Caco-2 (cell line): ENCODE measurements around the gene FOXI1. TPM values are rescaled to one million over a fixed set of nuclear protein-coding genes. Genes with fewer than 3 reads are reported as not detected.
"Not testable (repeated sequence)": the region's sequence is repeated elsewhere in the genome, so short reads cannot be mapped to it uniquely, and the experiment has no call there.

ENCODE experiments used
- BruUV-seq: library from RNA; stranded (reverse); fragments of 400-500 nt; replicated peaks from 2 replicates; lab custom pipeline; 2021; lab: Mats Ljungman, UMichigan
- CTCF ChIA-PET: fragments of 300-600 bp; sonication (Branson Sonifier 250); formaldehyde crosslinking; loops from one replicate; lab custom pipeline; 2022; ENCODE audit warnings: antibody characterized with exemption; lab: Charles Lee
- POLR2A ChIA-PET: fragments of 300-600 bp; sonication (Branson Sonifier 250); formaldehyde crosslinking; loops from one replicate; lab custom pipeline; 2022; ENCODE audit warnings: antibody characterized with exemption; lab: Charles Lee
- DNase-seq, 2 experiments: peaks; one replicate each; pipeline versions ENCODE4 v3.0.0 to v3.0.0-alpha.2; 2020 to 2022
- H3K27me3 ChIP-seq: replicated peaks from 2 replicates; pipeline ENCODE4 v1.6.0; 2011; ENCODE audit warnings: low read length; ENCODE audit not compliant: control insufficient read depth, insufficient read depth
- H3K36me3 ChIP-seq: 2 replicates; pipeline ENCODE4 v1.5.1; 2011; ENCODE audit warnings: low read length; ENCODE audit not compliant: control insufficient read depth, insufficient read depth
- H3K4me1 ChIP-seq: fragments of 250-450 bp; sonication (Bioruptor Pico); 2 replicates; pipeline ENCODE4 v1.5.1; 2020; ENCODE audit warnings: mild to moderate bottlenecking
- H3K4me3 ChIP-seq: 2 replicates; pipeline ENCODE4 v1.5.1; 2011; ENCODE audit warnings: low read depth, mild to moderate bottlenecking, control low read depth, low read length
- H3K9me3 ChIP-seq: fragments of 250-450 bp; sonication (Bioruptor Pico); 2 replicates; pipeline ENCODE4 v1.5.1; 2020; ENCODE audit warnings: mild to moderate bottlenecking, moderate library complexity
- H3K27ac Mint-ChIP-seq: one replicate; pipeline ENCODE4 v1.8.0; 2022; ENCODE audit warnings: mixed read lengths; ENCODE audit not compliant: unreplicated experiment
- H3K27me3 Mint-ChIP-seq: one replicate; pipeline ENCODE4 v1.8.0; 2022; ENCODE audit warnings: mixed read lengths; ENCODE audit not compliant: insufficient read depth, unreplicated experiment
- H3K36me3 Mint-ChIP-seq: one replicate; pipeline ENCODE4 v1.8.0; 2022; ENCODE audit warnings: mild to moderate bottlenecking, mixed read lengths; ENCODE audit not compliant: insufficient read depth, unreplicated experiment
- H3K4me1 Mint-ChIP-seq: one replicate; pipeline ENCODE4 v1.8.0; 2022; ENCODE audit warnings: low read depth, mixed read lengths; ENCODE audit not compliant: unreplicated experiment
- H3K4me3 Mint-ChIP-seq: one replicate; pipeline ENCODE4 v1.8.0; 2022; ENCODE audit warnings: mild to moderate bottlenecking, moderate library complexity, mixed read lengths; ENCODE audit not compliant: unreplicated experiment
- H3K9me3 Mint-ChIP-seq: one replicate; pipeline ENCODE4 v1.8.0; 2022; ENCODE audit warnings: mixed read lengths; ENCODE audit not compliant: unreplicated experiment
- CTCF ChIP-seq, 2 experiments: fragments of 200-600 bp in 1 of 2; IDR thresholded peaks; 1 replicate in 1 of 2; 2 replicates in 1 of 2; pipeline versions ENCODE4 v1.5.1 to v1.8.0; 2011 to 2022; ENCODE audit warnings: antibody characterized with exemption in 1 of 2, control low read depth in 1 of 2, inconsistent platforms in 1 of 2, low read depth in 1 of 2, low read length in 1 of 2, mild to moderate bottlenecking in 1 of 2, moderate library complexity in 1 of 2; ENCODE audit not compliant: insufficient read depth in 1 of 2, severe bottlenecking in 1 of 2, unreplicated experiment in 1 of 2
- intact Hi-C: fragments of 100-400 bp; cut with micrococcal nuclease; formaldehyde crosslinking; loops from one replicate; pipeline ENCODE4 v1.10.0; 2022; ENCODE audit not compliant: unreplicated experiment
- total RNA-seq: library from RNA; stranded (reverse); gene quantifications from 2 replicates; pipeline ENCODE4 v1.2.3, GENCODE V29; 2022

FOXI1 gene
- total RNA-seq, 1 experiment from 2014 or later, result 0.14 TPM

DNA sequence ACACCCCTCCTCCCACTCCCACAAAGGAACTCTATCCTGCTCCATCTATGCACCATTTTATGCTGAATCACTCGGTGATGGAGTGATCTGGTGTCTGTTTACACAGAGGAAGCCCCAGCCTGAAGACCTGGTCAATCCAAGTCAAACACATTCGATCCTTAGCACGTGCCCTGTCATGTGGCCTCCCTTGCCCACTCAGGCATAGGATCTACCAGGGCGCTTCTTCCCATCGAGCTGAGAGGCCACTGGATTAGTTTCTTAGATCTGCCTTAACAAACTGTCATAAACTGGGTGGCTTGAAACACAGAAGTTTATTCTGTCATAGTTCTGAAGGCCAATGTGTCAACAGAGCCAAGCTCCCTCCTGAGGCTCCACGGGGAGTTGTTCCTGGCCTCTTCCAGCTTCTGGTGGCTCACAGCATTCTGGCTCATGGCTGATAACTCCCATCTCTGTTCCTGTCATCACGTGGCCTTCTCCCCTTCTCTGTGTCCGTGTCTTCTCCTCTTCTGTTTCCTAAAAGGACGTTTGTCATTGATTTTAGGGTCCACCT, 34.2 kb downstream of the FOXI1 start:
- no peaks in the 10 kb centered on the region for H3K4me1 ChIP-seq
- no peak overlapping the region for H3K4me3 Mint-ChIP-seq
- no peaks in the 10 kb centered on the region for H3K36me3 Mint-ChIP-seq
- H3K4me1 Mint-ChIP-seq, result no peaks in the 10 kb centered on the region
- TF ChIP-seq CTCF (IDR thresholded peaks at IDR 0.05; ENCODE audit: insufficient read depth in 1 of 2, low read depth in 1 of 2, low read length in 1 of 2, severe bottlenecking in 1 of 2, unreplicated experiment in 1 of 2), result no peak
- no peak overlapping the region for H3K4me3 ChIP-seq
- DNase-seq, result no peak
- intact Hi-C loops, result no loop called here
- H3K9me3 ChIP-seq, result no peaks in the 10 kb centered on the region
- no peaks in the 10 kb centered on the region for H3K36me3 ChIP-seq
- H3K27me3 Mint-ChIP-seq, result peaks cover 9% of the 10 kb centered on the region
- BruUV-seq, result no TSS peak
- H3K9me3 Mint-ChIP-seq, result no peaks in the 10 kb centered on the region
- H3K27ac Mint-ChIP-seq, result no peak overlapping the region
- POLR2A ChIA-PET, result no interaction called here
- CTCF ChIA-PET, result no interaction called here
- no peaks in the 10 kb centered on the region for H3K27me3 ChIP-seq

GRCh38 chr5:170141196-170141595, 35.5 kb downstream of the FOXI1 start:
- H3K4me1 ChIP-seq, CTCF ChIA-PET, H3K4me1 Mint-ChIP-seq, H3K36me3 Mint-ChIP-seq, H3K36me3 ChIP-seq, H3K9me3 Mint-ChIP-seq, H3K27me3 ChIP-seq, H3K4me3 ChIP-seq, POLR2A ChIA-PET, H3K27ac Mint-ChIP-seq, H3K4me3 Mint-ChIP-seq, H3K9me3 ChIP-seq, BruUV-seq, H3K27me3 Mint-ChIP-seq, intact Hi-C loops, DNase-seq: not testable (repeated sequence)

- intact Hi-C loops, result no loop called here
These were observed 35.9 kb downstream of the FOXI1 start for GRCh38 chr5:170141636-170142035.

More at GRCh38 chr5:170141636-170142035, 35.9 kb downstream of the FOXI1 start:
- Mint-ChIP-seq H3K27me3 (no peaks in the 10 kb centered on the region), H3K9me3 (no peaks in the 10 kb centered on the region), H3K36me3 (no peaks in the 10 kb centered on the region), H3K27ac (no peak overlapping the region), H3K4me1 (no peaks in the 10 kb centered on the region), H3K4me3 (no peak overlapping the region)
- DNase-seq, result no peak
- H3K36me3 ChIP-seq, result no peaks in the 10 kb centered on the region
- no peak overlapping the region for H3K4me3 ChIP-seq
- H3K27me3 ChIP-seq, result no peaks in the 10 kb centered on the region
- ChIA-PET POLR2A (no interaction called here), CTCF (no interaction called here)
- no peaks in the 10 kb centered on the region for H3K4me1 ChIP-seq
- no TSS peak for BruUV-seq
- no peaks in the 10 kb centered on the region for H3K9me3 ChIP-seq
- TF ChIP-seq CTCF (IDR thresholded peaks at IDR 0.05; ENCODE audit: insufficient read depth in 1 of 2, low read depth in 1 of 2, low read length in 1 of 2, severe bottlenecking in 1 of 2, unreplicated experiment in 1 of 2), result no peak
